Thymus (tissue), 11 donors: Measurements from ENCODE around the gene OASL. TPM values are rescaled to one million over a fixed set of nuclear protein-coding genes. Genes with fewer than 3 reads are reported as not detected.

Experiments
- DNase-seq, 9 donors: peaks; one replicate each; pipeline ENCODE4 v3.0.0-alpha.2; 2013; ENCODE audit warnings: low spot score in 9 of 9, low read depth in 6 of 9, missing footprints in 1 of 9
- H3K27ac ChIP-seq, 2 donors: one replicate each; pipeline ENCODE4 v1.5.1; 2013; ENCODE audit warnings: control low read depth in 1 of 2, low read depth in 1 of 2, low read length in 1 of 2, mild to moderate bottlenecking in 1 of 2, moderate library complexity in 1 of 2
- H3K27me3 ChIP-seq, 2 donors: one replicate each; pipeline ENCODE4 v1.5.1; 2013; ENCODE audit warnings: low read length in 1 of 2; ENCODE audit not compliant: control insufficient read depth in 2 of 2, insufficient read depth in 1 of 2
- H3K36me3 ChIP-seq, 2 donors: one replicate each; pipeline ENCODE4 v1.5.1; 2013; ENCODE audit warnings: low read length in 1 of 2, mild to moderate bottlenecking in 1 of 2, moderate library complexity in 1 of 2; ENCODE audit not compliant: control insufficient read depth in 2 of 2, insufficient read depth in 2 of 2
- H3K4me1 ChIP-seq, 2 donors: one replicate each; pipeline ENCODE4 v1.5.1; 2013; ENCODE audit warnings: low read length in 2 of 2; ENCODE audit not compliant: control insufficient read depth in 2 of 2, insufficient read depth in 2 of 2
- H3K4me3 ChIP-seq, 2 donors: one replicate each; pipeline ENCODE4 v1.5.1; 2013; ENCODE audit warnings: low read length in 2 of 2, control low read depth in 1 of 2, mild to moderate bottlenecking in 1 of 2
- H3K9me3 ChIP-seq, 2 donors: one replicate each; pipeline ENCODE4 v1.5.1; 2013; ENCODE audit warnings: low read length in 1 of 2, mild to moderate bottlenecking in 1 of 2; ENCODE audit not compliant: control insufficient read depth in 2 of 2, insufficient read depth in 1 of 2
- WGBS: extraction: QIAGEN DNeasy Blood & Tissue Kit; methylation state at CpG from one replicate; pipeline ENCODE4 v1.1.7; 2013; 5-methylcytosine and 5-hydroxymethylcytosine counted together
- polyA plus RNA-seq: library from polyadenylated mRNA; stranded (reverse); fragments of 200-250 nt; gene quantifications from one replicate; pipeline ENCODE4 v1.2.3, GENCODE V29; 2013
- total RNA-seq: library from RNA; stranded (reverse); fragments of 120-200 nt; gene quantifications from one replicate; pipeline ENCODE4 v1.2.4, GENCODE V29; 2013
- donor health status: healthy.

The OASL gene
- total and polyA plus RNA-seq, 2 donors, result 5.7 to 6.3 TPM

DNA sequence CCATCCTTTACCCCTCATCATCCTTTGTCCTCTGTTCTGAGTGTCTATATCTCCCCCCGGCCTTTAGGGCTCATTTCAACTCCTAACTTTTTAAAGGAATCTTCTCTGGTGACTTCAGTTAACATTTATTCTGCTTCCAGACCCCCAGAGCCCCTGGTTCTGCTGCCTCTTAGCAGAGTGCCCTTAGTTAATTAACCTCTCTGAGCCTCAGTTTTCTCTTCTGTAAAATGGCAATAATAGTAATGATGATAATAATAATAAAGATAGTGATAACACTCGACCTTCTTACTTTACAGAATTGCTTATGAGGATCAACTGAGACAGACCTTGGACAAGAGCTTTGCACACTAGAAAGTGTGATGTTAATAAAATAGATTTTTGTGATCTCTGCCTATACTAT, 16.3 kb downstream of the OASL start:
- no peak overlapping the region for H3K27ac ChIP-seq
- H3K9me3 ChIP-seq, result peaks cover 0 to 3% of the 10 kb centered on the region in 2 donors
- no peaks in the 10 kb centered on the region for H3K4me1 ChIP-seq
- no peaks in the 10 kb centered on the region for H3K27me3 ChIP-seq
- WGBS, result 92% methylated on average over 2 of the region's 2 CpGs
- no peak for DNase-seq
- H3K36me3 ChIP-seq, result peaks cover 0 to 3% of the 10 kb centered on the region in 2 donors
- H3K4me3 ChIP-seq, result no peak overlapping the region

GRCh38 chr12:121021754-121022153, 17.3 kb downstream of the OASL start:
- H3K36me3 ChIP-seq, result peaks cover 0 to 3% of the 10 kb centered on the region in 2 donors
- H3K27me3 ChIP-seq, result no peaks in the 10 kb centered on the region
- no peak overlapping the region for H3K27ac ChIP-seq
- WGBS, result 85% methylated on average over 6 of the region's 6 CpGs
- DNase-seq, result no peak
- peaks cover 0 to 3% of the 10 kb centered on the region in 2 donors for H3K9me3 ChIP-seq
- no peak overlapping the region for H3K4me3 ChIP-seq
- no peaks in the 10 kb centered on the region for H3K4me1 ChIP-seq

- no peak overlapping the region for H3K27ac ChIP-seq
- peaks cover 4 to 11% of the 10 kb centered on the region in 2 donors for H3K4me1 ChIP-seq
- H3K9me3 ChIP-seq, result peaks cover 0 to 3% of the 10 kb centered on the region in 2 donors
- peaks cover 0 to 2% of the 10 kb centered on the region in 2 donors for H3K36me3 ChIP-seq
- H3K4me3 ChIP-seq, result no peak overlapping the region
- no peaks in the 10 kb centered on the region for H3K27me3 ChIP-seq
- WGBS, result 92% methylated on average over 2 of the region's 2 CpGs
- no peak for DNase-seq
Observed at GRCh38 chr12:121018860-121019617, 20.0 kb downstream of the OASL start.

- no peaks in the 10 kb centered on the region for H3K36me3 ChIP-seq
- H3K27ac ChIP-seq, result no peak overlapping the region
- no peak for DNase-seq
- WGBS, result 96% methylated on average over 15 of the region's 15 CpGs
- H3K4me1 ChIP-seq, result peaks cover 4 to 11% of the 10 kb centered on the region in 2 donors
- H3K4me3 ChIP-seq, result no peak overlapping the region
- H3K9me3 ChIP-seq, result peaks cover 0 to 3% of the 10 kb centered on the region in 2 donors
- no peaks in the 10 kb centered on the region for H3K27me3 ChIP-seq
Observed at GRCh38 chr12:121017966-121018491, 21.0 kb downstream of the OASL start.

- Histone ChIP-seq H3K4me3 (peak within 1 kb of the TSS; percentile 59 to 80), H3K27ac (peak within 1 kb of the TSS; percentile 77 to 87), H3K9me3 (peaks cover 0 to 3% of the 10 kb centered on the region in 2 donors), H3K36me3 (peaks cover 0 to 10% of the 10 kb centered on the region in 2 donors), H3K4me1 (peaks cover 4 to 11% of the 10 kb centered on the region in 2 donors), H3K27me3 (no peaks in the 10 kb centered on the region)
- peak; percentile 75 to 97 (median 89) for DNase-seq
- 2% methylated on average over 34 of the region's 34 CpGs for WGBS
Observed at GRCh38 chr12:121015825-121016766, 22.9 kb downstream of the OASL start, which contains the start of gene C12orf43. Gene C12orf43 (minus strand): TSS chr12:121016487. CDS start chr12:121016474, 13 bp downstream.

DNA sequence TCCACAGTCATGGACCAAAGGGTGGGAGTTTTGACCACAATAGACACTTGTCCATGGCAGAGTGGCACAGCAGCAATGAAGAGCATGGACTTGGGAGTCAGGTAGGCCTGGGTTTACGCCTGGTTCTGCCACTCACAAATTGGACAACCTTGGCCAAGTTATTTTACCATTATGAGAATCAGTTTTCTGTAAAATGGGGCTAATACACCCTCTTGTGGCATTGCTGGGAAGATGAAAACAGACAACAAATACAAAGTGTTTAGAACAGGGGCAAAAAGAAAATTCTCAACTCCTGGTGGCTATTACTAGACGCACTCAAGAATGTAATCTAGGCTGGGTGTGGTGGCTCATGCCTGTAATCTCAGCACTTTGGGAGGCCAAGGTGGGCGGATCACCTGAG, 25.3 kb downstream of the OASL start:
- DNase-seq, result no peak
- Histone ChIP-seq H3K27me3 (no peaks in the 10 kb centered on the region), H3K27ac (no peak overlapping the region), H3K4me3 (no peak overlapping the region), H3K9me3 (peaks cover 0 to 3% of the 10 kb centered on the region in 2 donors), H3K36me3 (peaks cover 20 to 31% of the 10 kb centered on the region in 2 donors), H3K4me1 (peaks cover 4 to 11% of the 10 kb centered on the region in 2 donors)
- 94% methylated on average over 3 of the region's 3 CpGs for WGBS

GRCh38 chr12:121011820-121012219, 27.2 kb downstream of the OASL start:
- 97% methylated on average over 6 of the region's 6 CpGs for WGBS
- Histone ChIP-seq H3K36me3 (peaks cover 34 to 35% of the 10 kb centered on the region in 2 donors), H3K9me3 (no peaks in the 10 kb centered on the region)

DNA sequence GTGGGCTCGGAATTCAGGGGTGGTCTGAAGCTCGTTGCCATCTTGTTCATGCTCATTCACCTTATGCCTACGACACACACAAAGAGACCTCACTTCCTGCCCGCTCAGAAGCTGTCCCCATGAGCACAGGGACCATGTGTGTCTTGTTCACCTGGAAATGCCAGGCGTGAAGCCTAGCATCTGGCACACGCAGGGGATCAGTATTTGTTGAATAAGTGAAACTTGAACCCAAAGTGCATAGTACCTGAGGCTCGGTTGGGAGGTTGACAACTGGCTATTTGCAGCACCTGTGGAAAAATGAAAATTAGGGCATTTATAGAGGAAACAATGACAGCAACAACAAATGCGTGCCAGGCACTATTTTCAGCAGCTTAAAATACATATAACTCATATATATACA, 28.2 kb downstream of the OASL start:
- Histone ChIP-seq H3K27ac (no peak overlapping the region), H3K9me3 (no peaks in the 10 kb centered on the region), H3K4me3 (no peak overlapping the region), H3K36me3 (peaks cover 34 to 35% of the 10 kb centered on the region in 2 donors), H3K27me3 (no peaks in the 10 kb centered on the region), H3K4me1 (peaks cover 4 to 9% of the 10 kb centered on the region in 2 donors)
- no peak for DNase-seq
- 97% methylated on average over 8 of the region's 8 CpGs for WGBS

More at GRCh38 chr12:121011820-121012219, 27.2 kb downstream of the OASL start:
- DNase-seq, result no peak
- Histone ChIP-seq H3K4me3 (no peak overlapping the region), H3K27me3 (no peaks in the 10 kb centered on the region), H3K27ac (no peak overlapping the region), H3K4me1 (peaks cover 4 to 11% of the 10 kb centered on the region in 2 donors)
